Mesenchymal stem cell (in vitro differentiated cells and primary cell): Measurements from ENCODE around the gene NT5C2.

Experiments
- DNase-seq: peaks from one replicate; pipeline ENCODE4 v3.0.0-alpha.2; 2013
- H2AFZ ChIP-seq: one replicate; pipeline ENCODE4 v1.6.1; 2013; ENCODE audit warnings: low read depth, mild to moderate bottlenecking, control low read depth, inconsistent platforms, low read length, moderate library complexity
- H2AK5ac ChIP-seq: 2 replicates; pipeline ENCODE4 v1.6.1; 2013; ENCODE audit warnings: low read length, moderate library complexity, mild to moderate bottlenecking, inconsistent platforms; ENCODE audit not compliant: severe bottlenecking
- H2BK120ac ChIP-seq: one replicate; pipeline ENCODE4 v1.6.1; 2013; ENCODE audit warnings: low read depth, mild to moderate bottlenecking, inconsistent platforms, low read length, moderate library complexity
- H2BK12ac ChIP-seq, 2 experiments: one replicate each; pipeline ENCODE4 v1.6.1; 2013; ENCODE audit warnings: inconsistent platforms in 2 of 2, low read length in 2 of 2, mild to moderate bottlenecking in 2 of 2, moderate library complexity in 2 of 2, control low read depth in 1 of 2
- H2BK15ac ChIP-seq: one replicate; pipeline ENCODE4 v1.6.1; 2013; ENCODE audit warnings: mild to moderate bottlenecking, low read depth, inconsistent platforms; ENCODE audit not compliant: poor library complexity, severe bottlenecking
- H2BK5ac ChIP-seq: 2 replicates; pipeline ENCODE4 v1.6.1; 2013; ENCODE audit warnings: low read depth, mild to moderate bottlenecking, low read length, control low read depth, inconsistent platforms; ENCODE audit not compliant: poor library complexity, severe bottlenecking
- H3K14ac ChIP-seq, 2 experiments: one replicate each; pipeline ENCODE4 v1.6.1; 2013; ENCODE audit warnings: inconsistent platforms in 2 of 2, low read length in 2 of 2, control low read depth in 1 of 2, mild to moderate bottlenecking in 1 of 2, moderate library complexity in 1 of 2
- H3K18ac ChIP-seq, 2 experiments: one replicate each; pipeline ENCODE4 v1.6.1; 2013; ENCODE audit warnings: inconsistent platforms in 2 of 2, low read length in 2 of 2, control low read depth in 1 of 2, low read depth in 1 of 2, mild to moderate bottlenecking in 1 of 2
- H3K23ac ChIP-seq, 2 experiments: one replicate each; pipeline ENCODE4 v1.6.1; 2013; ENCODE audit warnings: inconsistent platforms in 2 of 2, low read length in 2 of 2, mild to moderate bottlenecking in 2 of 2, moderate library complexity in 2 of 2, control low read depth in 1 of 2
- H3K27ac ChIP-seq: 2 replicates; pipeline ENCODE4 v1.5.1; 2013; ENCODE audit warnings: mild to moderate bottlenecking, moderate library complexity, low read length, control low read depth, inconsistent platforms; ENCODE audit not compliant: poor library complexity, severe bottlenecking
- H3K27me3 ChIP-seq, 2 experiments: 2 replicates each; pipeline versions ENCODE4 v1.6.1 to v1.7.0; 2013; ENCODE audit warnings: low read length in 2 of 2, mild to moderate bottlenecking in 2 of 2, moderate library complexity in 2 of 2, control low read depth in 1 of 2, inconsistent platforms in 1 of 2; ENCODE audit not compliant: control insufficient read depth in 1 of 2, insufficient read depth in 1 of 2
- H3K36me3 ChIP-seq, 2 experiments: 2 replicates each; pipeline versions ENCODE4 v1.6.1 to v1.7.0; 2013; ENCODE audit warnings: low read length in 2 of 2, control low read depth in 1 of 2, inconsistent platforms in 1 of 2, low read depth in 1 of 2, mild to moderate bottlenecking in 1 of 2; ENCODE audit not compliant: insufficient read depth in 2 of 2, control insufficient read depth in 1 of 2
- H3K4ac ChIP-seq, 2 experiments: one replicate each; pipeline ENCODE4 v1.6.1; 2013; ENCODE audit warnings: inconsistent platforms in 2 of 2, low read length in 2 of 2, mild to moderate bottlenecking in 2 of 2, moderate library complexity in 2 of 2, control low read depth in 1 of 2, low read depth in 1 of 2
- H3K4me1 ChIP-seq: 2 replicates; pipeline ENCODE4 v1.6.1; 2013; ENCODE audit warnings: low read depth, low read length, control low read depth; ENCODE audit not compliant: control insufficient read depth, insufficient read depth
- H3K4me2 ChIP-seq: 2 replicates; pipeline ENCODE4 v1.6.1; 2013; ENCODE audit warnings: low read length, mild to moderate bottlenecking, inconsistent platforms; ENCODE audit not compliant: poor library complexity, severe bottlenecking
- H3K4me3 ChIP-seq, 2 experiments: 2 replicates each; pipeline versions ENCODE4 v1.5.1 to v1.7.0; 2013; ENCODE audit warnings: low read length in 2 of 2, mild to moderate bottlenecking in 2 of 2, control low read depth in 1 of 2, low read depth in 1 of 2; ENCODE audit not compliant: insufficient read depth in 1 of 2
- H3K79me1 ChIP-seq: replicated peaks from 2 replicates; pipeline ENCODE4 v1.6.1; 2013; ENCODE audit warnings: mild to moderate bottlenecking, control low read depth, low read length, inconsistent platforms; ENCODE audit not compliant: poor library complexity, severe bottlenecking
- H3K9ac ChIP-seq: 2 replicates; pipeline ENCODE4 v1.7.0; 2013; ENCODE audit warnings: mild to moderate bottlenecking, low read length, moderate library complexity
- H3K9me3 ChIP-seq: 2 replicates; pipeline ENCODE4 v1.7.0; 2013; ENCODE audit warnings: mild to moderate bottlenecking, low read length; ENCODE audit not compliant: control insufficient read depth
- H4K8ac ChIP-seq: one replicate; pipeline ENCODE4 v1.6.1; 2013; ENCODE audit warnings: inconsistent platforms, mild to moderate bottlenecking, low read length, moderate library complexity
- H4K91ac ChIP-seq: one replicate; pipeline ENCODE4 v1.6.1; 2013; ENCODE audit warnings: mild to moderate bottlenecking, low read length, inconsistent platforms
- WGBS: methylation state at CpG from one replicate; pipeline ENCODE4 v1.1.7; 2013; ENCODE audit warnings: mixed read lengths; 5-methylcytosine and 5-hydroxymethylcytosine counted together

The NT5C2 gene

GRCh38 chr10:103078676-103079075 lies 114.4 kb downstream of the NT5C2 start:
- H4K91ac ChIP-seq, result no peak overlapping the region
- no peak for DNase-seq
- H3K27me3 ChIP-seq, result no peaks in the 10 kb centered on the region
- H2BK15ac ChIP-seq, result no peak overlapping the region
- no peak overlapping the region for H2AK5ac ChIP-seq
- no peak overlapping the region for H3K18ac ChIP-seq
- no peaks in the 10 kb centered on the region for H3K79me1 ChIP-seq
- no peak overlapping the region for H3K14ac ChIP-seq
- H3K27ac ChIP-seq, result no peak overlapping the region
- H3K4me1 ChIP-seq, result peaks cover 12% of the 10 kb centered on the region
- H3K23ac ChIP-seq, result no peak overlapping the region
- H3K9me3 ChIP-seq, result no peaks in the 10 kb centered on the region
- no peak overlapping the region for H3K4me3 ChIP-seq
- no peak overlapping the region for H3K4me2 ChIP-seq
- 98% methylated on average over 13 of the region's 14 CpGs for WGBS
- peaks cover 17 to 49% of the 10 kb centered on the region in 2 experiments for H3K36me3 ChIP-seq
- no peak overlapping the region for H2BK12ac ChIP-seq
- H2BK120ac ChIP-seq, result no peak overlapping the region
- no peak overlapping the region for H3K9ac ChIP-seq
- H2BK5ac ChIP-seq, result no peak overlapping the region
- H4K8ac ChIP-seq, result no peak overlapping the region
- no peak overlapping the region for H3K4ac ChIP-seq
- no peak overlapping the region for H2AFZ ChIP-seq

DNA sequence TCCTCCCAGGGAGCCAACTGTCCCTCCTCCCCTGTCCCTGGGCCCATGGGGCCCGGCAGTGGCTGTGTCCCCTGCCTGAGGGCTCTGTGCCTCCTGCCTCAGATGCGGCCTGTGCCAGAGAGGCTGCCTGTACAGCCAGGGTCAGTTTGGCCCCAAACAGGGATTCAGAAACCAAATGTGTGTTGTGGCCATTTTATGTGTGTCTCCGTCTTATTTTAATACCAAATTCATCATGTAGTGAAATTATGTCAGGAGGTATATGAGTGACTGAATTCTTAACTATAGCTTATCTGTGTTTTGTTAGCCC lies 114.8 kb downstream of the NT5C2 start:
- Histone ChIP-seq H3K4me2 (no peak overlapping the region), H3K18ac (no peak overlapping the region), H3K4me3 (no peak overlapping the region), H4K91ac (no peak overlapping the region), H3K79me1 (no peaks in the 10 kb centered on the region), H2BK12ac (no peak overlapping the region), H3K4ac (no peak overlapping the region), H2BK120ac (no peak overlapping the region), H3K9ac (no peak overlapping the region), H2BK15ac (no peak overlapping the region), H3K36me3 (peaks cover 13 to 45% of the 10 kb centered on the region in 2 experiments), H3K9me3 (no peaks in the 10 kb centered on the region), H3K27ac (no peak overlapping the region), H3K23ac (no peak overlapping the region), H4K8ac (no peak overlapping the region), H2AK5ac (no peak overlapping the region), H3K14ac (no peak overlapping the region), H3K27me3 (no peaks in the 10 kb centered on the region), H2AFZ (no peak overlapping the region), H3K4me1 (peaks cover 12% of the 10 kb centered on the region), H2BK5ac (no peak overlapping the region)
- WGBS, result 77% methylated on average over 3 of the region's 3 CpGs
- no peak for DNase-seq

- Histone ChIP-seq H3K36me3 (peaks cover 11 to 39% of the 10 kb centered on the region in 2 experiments), H2BK120ac (no peak overlapping the region), H4K8ac (no peak overlapping the region), H3K4me3 (no peak overlapping the region), H3K23ac (no peak overlapping the region), H3K9me3 (no peaks in the 10 kb centered on the region), H2BK12ac (no peak overlapping the region), H3K27me3 (no peaks in the 10 kb centered on the region), H3K4me1 (peaks cover 12% of the 10 kb centered on the region), H3K18ac (no peak overlapping the region), H3K14ac (no peak overlapping the region), H3K4me2 (no peak overlapping the region), H3K27ac (no peak overlapping the region), H2AFZ (no peak overlapping the region), H4K91ac (no peak overlapping the region), H3K9ac (no peak overlapping the region), H2BK5ac (no peak overlapping the region), H3K4ac (no peak overlapping the region), H2AK5ac (no peak overlapping the region), H2BK15ac (no peak overlapping the region), H3K79me1 (no peaks in the 10 kb centered on the region)
- WGBS, result 93% methylated on average over 16 of the region's 16 CpGs
- DNase-seq, result no peak
These were observed 115.4 kb downstream of the NT5C2 start for GRCh38 chr10:103077491-103078308.

DNA sequence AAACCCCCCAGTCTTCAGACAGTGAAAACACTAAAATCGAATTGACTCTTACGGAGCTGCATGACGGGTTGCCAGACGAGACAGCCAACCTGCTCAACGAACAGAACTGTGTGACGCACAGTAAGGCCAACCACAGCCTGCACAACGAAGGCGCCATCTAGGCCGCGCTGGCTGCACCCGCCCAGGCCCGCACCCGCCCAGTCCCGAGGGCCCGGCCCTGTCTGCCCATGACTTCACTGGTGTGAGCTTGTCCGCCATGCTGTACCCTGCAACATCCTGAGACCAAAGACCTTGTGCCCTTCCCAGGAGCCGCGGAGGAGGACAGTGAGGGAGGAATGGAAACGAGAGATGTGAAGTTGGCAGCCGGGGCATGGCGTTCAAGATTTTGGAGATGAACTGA lies 116.1 kb downstream of the NT5C2 start:
- no peak overlapping the region for H3K23ac ChIP-seq
- 97% methylated on average over 21 of the region's 21 CpGs for WGBS
- DNase-seq, result no peak

More for the DNA sequence above, 116.1 kb downstream of the NT5C2 start:
- H3K4me3 ChIP-seq, result no peak overlapping the region
- H3K27ac ChIP-seq, result no peak overlapping the region
- H3K36me3 ChIP-seq, result peaks cover 9 to 33% of the 10 kb centered on the region in 2 experiments
- no peaks in the 10 kb centered on the region for H3K9me3 ChIP-seq
- H3K27me3 ChIP-seq, result no peaks in the 10 kb centered on the region
- no peak overlapping the region for H2BK12ac ChIP-seq
- peak overlapping the region in 1 of 2 experiments; percentile 58 for H3K14ac ChIP-seq
- no peak overlapping the region for H4K91ac ChIP-seq
- no peak overlapping the region for H2BK120ac ChIP-seq
- no peak overlapping the region for H3K18ac ChIP-seq
- H2BK5ac ChIP-seq, result no peak overlapping the region
- no peak overlapping the region for H3K4ac ChIP-seq
- no peak overlapping the region for H3K9ac ChIP-seq
- H3K4me2 ChIP-seq, result no peak overlapping the region
- H3K4me1 ChIP-seq, result peaks cover 12% of the 10 kb centered on the region
- H3K79me1 ChIP-seq, result no peaks in the 10 kb centered on the region
- H2BK15ac ChIP-seq, result no peak overlapping the region
- no peak overlapping the region for H2AK5ac ChIP-seq
- no peak overlapping the region for H4K8ac ChIP-seq
- H2AFZ ChIP-seq, result no peak overlapping the region
